GM18502 (cell line): ENCODE data around the gene CELF2.
A peak's percentile ranks its signal among the peaks of the same experiment; 100 is the strongest.

Source experiments
- ATAC-seq: cut with Tn5 transposase; IDR thresholded peaks from one replicate; pipeline ENCODE4 v1.9.1; 2021; ENCODE audit warnings: mild to moderate bottlenecking; ENCODE audit not compliant: unreplicated experiment, poor library complexity

CELF2 gene

DNA sequence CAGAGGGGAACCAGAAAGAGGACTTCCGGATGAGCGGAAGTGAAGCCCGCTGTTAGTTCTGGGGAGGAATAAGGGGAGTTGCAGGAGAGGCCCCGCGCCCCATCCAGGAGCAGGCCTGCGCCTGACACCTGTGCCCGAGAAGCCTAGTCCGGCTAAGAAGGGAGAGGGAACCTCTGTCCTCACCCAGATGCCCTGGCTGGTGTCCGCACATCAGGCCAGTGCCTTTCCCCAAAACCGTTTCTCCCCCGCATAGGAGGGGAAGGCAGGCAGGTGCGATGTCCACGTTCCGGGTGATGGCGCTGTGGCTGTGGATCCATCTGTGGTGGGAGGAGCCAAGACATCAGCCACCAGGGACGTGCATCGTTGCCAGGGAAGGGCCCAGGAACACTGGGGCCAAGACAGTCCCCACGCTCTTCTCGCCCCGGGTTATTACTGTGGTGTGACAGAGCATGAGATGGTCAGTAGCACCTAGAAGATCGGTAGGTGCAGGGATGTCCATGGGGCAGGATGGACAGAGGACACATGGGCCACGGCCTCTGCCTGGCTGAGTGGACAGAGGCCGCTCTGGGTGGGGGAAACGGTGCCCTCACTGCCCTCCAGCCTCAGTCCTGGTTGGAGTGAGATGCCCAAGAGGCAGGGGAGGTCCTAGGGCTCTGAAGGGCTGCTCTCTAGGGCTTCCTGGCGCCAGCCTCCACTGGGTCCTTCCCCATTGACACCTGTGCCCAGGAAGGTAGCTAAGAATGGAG lies 262.7 kb downstream of the CELF2 start:
- ATAC-seq: no peak

DNA sequence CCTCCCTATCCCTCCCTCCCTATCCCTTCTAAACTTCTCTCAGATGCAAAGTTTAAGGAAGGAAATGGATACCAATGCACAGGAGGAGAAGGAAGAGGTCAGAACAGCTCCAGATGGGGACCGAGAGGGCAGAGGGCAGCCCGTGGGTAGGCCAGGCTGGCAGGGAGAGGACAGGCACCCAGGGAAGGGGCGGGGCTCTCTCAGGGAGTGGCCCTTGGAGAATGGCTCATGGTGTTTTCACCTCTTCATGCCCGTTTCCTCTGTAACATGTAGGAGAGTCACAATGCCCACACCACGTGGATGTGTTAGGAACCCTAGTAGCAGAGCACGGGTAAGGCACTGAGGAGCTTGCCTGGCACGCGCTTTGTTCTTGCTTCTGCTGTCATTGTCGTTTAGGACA lies 264.5 kb downstream of the CELF2 start:
- no peak for ATAC-seq

DNA sequence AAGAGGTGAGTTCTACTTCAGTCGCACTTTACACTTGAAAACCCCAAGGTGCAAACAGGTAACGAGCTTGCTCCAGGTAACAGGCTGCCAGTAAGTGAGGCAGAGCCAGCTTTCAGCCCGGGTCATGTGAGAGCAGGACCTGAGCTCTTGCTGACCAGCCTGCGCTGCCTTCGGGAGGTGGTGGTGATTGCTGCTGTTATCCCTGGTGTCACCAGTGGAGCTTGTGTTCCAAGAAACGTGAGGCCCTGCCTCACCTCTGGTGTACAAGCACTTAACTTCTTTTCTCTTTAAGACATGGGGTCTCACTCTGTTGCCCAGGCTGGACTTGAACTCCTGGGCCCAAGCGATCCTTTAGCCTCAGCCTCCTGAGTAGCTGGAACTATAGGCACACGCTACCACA lies 265.0 kb downstream of the CELF2 start:
- no peak for ATAC-seq

DNA sequence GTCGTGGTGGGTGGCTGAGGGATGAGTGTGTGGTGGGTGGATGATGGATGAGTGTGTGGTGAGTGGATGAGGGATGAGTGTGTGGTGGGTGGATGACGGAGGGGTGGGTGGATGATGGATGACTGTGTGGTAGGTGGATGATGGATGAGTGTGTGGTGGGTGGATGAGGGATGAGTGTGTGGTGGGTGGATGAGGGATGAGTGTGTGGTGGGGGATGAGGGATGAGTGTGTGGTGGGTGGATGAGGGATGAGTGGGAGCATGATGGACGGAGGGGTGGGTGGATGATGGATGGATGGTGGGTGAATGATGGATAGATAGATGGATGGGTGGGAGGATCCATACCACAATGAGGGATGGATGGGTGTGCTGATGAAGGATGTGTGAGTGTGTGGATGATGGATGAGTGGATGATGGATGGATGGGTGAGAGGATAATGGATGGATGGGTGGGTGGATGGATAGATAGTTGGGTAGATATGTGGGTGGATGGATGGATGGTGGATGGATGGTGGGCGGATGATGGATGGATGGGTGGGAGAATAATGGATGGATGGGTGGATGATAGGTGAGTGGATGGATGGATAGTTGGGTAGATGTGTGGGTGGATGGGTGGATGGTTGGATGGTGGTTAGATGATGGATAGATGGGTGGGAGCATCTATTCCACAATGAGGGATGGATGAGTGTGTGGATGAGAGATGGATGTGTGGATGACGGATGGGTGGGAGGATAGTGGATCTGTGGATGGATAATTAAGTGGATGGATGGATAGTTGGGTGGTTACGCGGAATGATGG lies 266.8 kb downstream of the CELF2 start:
- ATAC-seq: no peak

- no peak for ATAC-seq
These were observed 267.5 kb downstream of the CELF2 start for GRCh38 chr10:11285171-11285570.

- ATAC-seq: peak; percentile 85
These were observed 268.7 kb downstream of the CELF2 start for GRCh38 chr10:11286261-11286852.

DNA sequence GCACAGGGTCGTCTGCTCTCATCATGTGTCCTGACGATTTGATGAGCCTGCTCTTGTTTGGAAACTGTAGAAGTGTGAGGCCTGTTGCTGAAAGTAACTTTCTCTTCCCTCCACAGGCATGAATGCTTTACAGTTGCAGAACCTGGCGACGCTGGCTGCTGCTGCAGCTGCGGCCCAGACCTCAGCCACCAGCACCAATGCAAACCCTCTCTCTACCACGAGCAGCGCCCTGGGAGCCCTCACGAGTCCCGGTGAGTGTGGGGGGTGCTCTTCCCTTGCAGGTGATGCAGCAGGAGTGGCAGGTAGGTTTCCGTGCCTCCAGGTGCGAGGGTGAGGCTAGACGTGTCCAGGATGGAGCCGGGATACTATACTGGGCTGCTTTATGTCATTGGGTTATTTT lies 270.6 kb downstream of the CELF2 start:
- ATAC-seq: no peak

DNA sequence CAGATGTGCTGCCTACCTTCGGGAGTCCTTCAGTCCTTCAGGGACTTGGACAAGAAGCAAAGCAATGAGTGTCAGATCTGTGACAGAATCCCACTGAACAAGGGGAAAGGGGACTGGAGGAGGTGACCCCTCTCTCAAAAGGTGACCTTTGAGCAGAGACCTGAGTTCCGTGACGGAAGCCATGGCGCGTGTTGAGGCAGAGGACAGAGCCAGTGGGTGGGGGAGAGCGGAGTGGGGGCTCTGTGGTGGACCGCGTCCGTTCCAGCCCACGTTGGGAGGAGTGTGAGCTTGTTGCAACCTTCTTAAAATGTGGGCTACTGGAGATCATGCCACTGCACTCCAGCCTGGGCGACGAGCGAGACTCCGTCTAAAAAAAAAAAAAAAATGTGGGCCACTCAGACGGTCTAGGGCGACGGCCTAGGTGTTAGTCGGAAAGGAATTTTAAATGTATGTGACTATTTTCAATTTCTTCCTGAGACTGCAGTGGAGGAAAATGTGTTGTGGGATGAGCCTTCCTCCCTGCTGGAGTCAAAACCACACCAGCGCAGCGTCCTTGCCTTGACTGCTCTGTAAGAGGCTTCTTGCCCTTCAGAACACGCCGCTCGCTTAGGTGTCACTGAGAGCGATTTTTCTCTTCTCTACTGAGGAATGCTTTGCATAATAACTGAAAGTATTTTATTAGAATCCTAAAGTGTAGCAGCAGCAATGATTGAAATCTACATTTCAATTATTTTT lies 272.7 kb downstream of the CELF2 start:
- ATAC-seq: no peak

DNA sequence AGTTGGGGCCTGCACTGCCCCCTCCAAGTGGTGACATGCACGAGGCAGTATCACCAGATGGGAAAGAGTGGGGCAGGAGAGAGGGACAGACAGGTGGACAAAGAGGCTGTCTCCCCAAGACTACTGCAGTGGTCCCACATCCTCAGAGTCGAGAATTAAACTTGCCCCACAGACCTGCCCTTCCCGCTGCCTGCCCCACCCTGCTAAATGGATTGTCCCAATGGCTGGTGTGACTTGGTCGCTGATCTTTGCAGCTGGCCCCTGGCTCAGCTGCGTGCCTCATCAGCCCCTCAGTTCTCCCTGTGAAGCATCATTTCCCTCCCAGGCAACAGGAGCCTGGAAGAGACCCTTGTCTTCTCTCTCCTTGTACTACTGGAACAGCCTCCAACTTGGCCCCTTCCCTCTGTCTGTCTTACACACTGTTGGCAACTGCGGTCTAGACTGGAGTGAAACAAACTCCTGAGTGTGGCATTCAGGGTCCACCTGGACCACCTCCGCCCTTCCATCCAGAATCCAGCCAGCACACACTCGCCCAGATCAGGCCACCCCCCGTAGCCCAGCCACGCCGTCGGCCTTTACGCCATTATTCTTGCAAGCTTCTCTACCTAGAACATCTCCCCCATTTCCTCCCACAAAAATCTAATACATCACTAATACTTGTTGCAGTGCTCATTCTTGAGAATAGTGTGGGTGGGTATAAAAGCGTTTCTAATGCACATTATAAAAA lies 275.1 kb downstream of the CELF2 start:
- no peak for ATAC-seq

GRCh38 chr10:11293332-11293731 lies 275.7 kb downstream of the CELF2 start:
- ATAC-seq: no peak

DNA sequence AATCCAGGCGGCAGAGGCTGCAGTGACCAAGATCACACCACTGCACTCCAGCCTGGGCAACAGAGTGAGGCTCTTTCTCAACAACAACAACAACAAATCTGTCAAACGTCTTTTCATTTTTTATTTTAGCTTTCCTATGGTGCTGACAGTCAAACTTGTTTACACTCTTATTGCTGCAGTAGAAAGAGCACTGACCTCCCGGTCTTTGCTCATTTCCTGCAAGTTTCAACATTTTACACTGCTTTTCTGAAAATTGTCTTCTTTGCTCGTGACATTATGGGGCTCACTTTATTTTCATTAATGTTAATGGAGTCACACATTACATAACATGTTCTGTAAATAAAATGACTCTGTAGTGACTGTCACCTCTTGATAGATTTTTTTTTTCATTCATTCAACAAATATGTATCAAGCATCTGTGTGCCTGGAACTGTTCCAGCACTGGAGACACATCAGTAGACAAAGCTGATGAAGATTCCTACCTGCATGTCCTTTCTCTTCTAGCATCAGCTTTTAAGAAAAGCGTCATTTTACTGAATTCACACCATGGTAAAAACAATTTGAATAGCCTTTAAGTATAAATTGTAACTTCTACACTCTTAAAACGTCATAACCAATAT lies 277.3 kb downstream of the CELF2 start:
- ATAC-seq: no peak

DNA sequence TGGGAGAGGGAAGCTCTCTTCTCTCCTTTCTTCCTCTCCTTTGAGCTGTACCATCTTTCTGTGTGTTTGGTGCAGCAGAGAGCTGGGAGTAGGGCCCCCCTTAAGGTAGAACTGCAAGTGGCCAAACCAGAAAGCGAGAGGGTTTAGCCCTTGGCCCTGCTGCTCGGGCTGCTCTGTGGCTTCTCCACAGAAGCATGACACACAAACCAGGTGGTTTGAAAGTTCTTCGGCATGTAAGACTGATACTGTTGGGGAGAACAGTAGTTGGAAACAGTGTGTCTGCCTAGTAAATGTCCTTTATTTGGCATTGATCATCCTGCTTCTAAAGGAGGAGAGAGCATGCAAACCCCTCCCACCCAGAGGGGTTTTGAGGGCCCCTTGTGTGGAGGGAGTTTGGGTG lies 277.8 kb downstream of the CELF2 start:
- ATAC-seq: no peak

DNA sequence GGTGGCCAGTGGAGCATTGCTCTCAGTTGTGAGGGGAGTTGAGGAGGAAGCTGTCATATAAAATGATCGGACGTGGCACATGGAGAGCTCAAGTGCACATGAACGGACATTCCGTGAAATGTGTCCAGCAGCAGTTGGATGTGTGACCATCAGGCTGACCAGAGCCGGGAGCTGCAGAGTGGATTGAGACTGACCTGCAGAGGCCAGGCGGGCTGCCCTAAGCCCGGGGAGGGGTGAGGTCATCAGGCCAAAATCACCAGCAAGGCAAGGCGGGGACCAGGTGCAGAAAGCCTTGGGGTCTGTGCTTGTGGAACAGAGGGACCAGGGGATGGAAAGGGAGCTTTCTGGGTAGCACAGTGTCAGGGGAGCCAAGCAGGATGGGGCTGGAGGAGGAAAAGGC lies 279.5 kb downstream of the CELF2 start:
- ATAC-seq: no peak

- no peak for ATAC-seq
These were observed 280.4 kb downstream of the CELF2 start for GRCh38 chr10:11298116-11298515.

DNA sequence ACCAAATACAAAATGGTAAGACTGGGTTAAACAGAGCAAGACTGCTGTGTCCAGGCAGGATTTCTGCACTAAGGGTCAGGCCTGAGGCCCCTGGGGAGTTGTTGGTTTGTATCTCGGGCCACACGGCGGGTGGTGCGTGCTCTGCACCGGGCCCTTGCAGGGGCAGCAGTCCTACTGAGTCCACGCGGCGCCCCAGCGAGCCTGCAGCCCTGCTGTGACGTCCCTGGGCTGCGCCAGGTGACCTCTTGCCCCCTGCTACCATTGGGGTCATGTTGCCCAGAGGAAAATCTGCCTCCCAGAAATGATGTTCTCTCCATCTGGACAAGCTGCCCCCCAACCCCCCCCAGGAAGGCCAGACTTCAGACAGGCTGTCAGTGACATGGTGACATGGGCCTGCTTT lies 281.5 kb downstream of the CELF2 start:
- ATAC-seq: no peak

DNA sequence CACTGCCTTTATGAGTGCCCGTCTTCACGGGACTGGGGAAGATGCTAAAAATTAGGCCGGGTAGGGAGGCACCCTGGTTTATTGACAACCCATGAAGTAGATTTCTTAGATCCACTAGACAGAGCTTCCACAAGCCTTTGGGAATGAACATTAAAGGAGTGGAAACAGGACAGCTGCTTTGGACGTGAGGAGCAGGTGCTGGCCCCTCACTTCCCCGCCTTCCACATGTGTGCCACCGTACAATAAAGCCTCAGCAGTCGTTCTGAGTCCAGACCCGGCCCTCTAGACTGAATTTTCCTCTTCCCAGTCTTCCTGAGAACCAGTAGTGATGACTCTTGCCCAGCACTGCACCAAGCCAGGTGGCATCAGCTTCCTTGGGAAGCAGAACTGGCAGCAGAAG lies 282.4 kb downstream of the CELF2 start:
- ATAC-seq: no peak

DNA sequence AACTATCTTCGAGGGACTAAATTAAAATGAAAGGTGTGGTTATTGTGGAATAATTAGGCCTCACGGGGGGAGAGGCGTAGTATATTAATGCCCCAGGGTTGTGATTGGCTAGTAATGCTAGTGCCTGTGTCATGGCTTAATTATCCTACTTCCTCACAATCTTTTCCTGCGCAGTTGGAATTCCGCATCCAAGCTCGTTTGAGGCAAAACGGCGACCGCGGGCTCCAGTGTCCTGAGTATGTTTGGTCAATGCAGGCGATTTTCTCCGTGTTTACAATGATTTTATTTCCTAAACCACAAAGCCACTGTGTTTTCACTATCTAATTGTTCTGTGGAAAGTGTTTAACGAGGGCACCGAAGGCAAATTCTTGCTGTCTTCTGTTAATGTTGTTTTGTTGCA lies 282.9 kb downstream of the CELF2 start:
- no peak for ATAC-seq

- ATAC-seq: no peak
These were observed 284.0 kb downstream of the CELF2 start for GRCh38 chr10:11301571-11302111.

- ATAC-seq: no peak
These were observed 284.5 kb downstream of the CELF2 start for GRCh38 chr10:11302181-11302580.
